Measurements from ENCODE around the gene ZNF107. TPM values are rescaled to one million over a fixed set of nuclear protein-coding genes. Genes with fewer than 3 reads are reported as not detected.

ZNF107 gene
- total and polyA plus RNA-seq, 2 of the 13 experiments (the other 11 are each of a cell fraction or from before 2014, with no cell fraction given) = 2.5 to 5.4 TPM

DNA sequence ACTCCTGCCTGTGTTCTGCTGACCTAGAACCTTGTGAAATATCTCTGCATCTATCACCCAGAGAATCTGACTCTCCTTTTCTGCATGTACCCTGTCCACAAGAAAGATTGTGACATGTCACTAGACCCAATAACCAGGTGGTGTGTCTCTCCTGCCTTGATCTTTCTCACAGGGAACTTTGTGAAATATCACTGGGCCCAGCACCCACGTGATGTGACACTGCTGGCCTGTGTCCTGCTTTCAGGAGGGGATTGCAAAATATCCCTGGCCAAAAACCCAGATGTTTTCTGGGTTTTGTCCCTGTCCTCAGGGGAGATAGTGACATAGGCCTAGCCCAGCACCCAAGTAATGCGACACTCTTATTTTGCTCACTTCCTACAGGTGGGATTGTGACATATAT lies 10.1 kb upstream of the ZNF107 start:
- H3K4me2 ChIP-seq (ENCODE audit: low read depth, low read length) = no peak overlapping the region
- FAIRE-seq (no peak), ATAC-seq (0 out of 3 replicates have a peak, but pooled peaks have one; percentile 18), DNase-seq (ENCODE audit: low spot score) (no peak)
- no peaks in the 10 kb centered on the region for H3K27me3 ChIP-seq (ENCODE audit: control insufficient read depth in 1 of 2, insufficient read depth in 2 of 2, low read length in 2 of 2)
- CTCF ChIA-PET (ENCODE audit: low intra/inter-chr PET ratio, low total read pairs) = no interaction called here
- H2AFZ ChIP-seq (ENCODE audit: low read length) = no peak overlapping the region
- 42% methylated on average over 2 of the region's 2 CpGs for WGBS (ENCODE audit: low lambda C conversion rate)
- H3K9ac ChIP-seq (ENCODE audit: insufficient read depth, low read depth, low read length) = no peak overlapping the region
- H3K9me3 ChIP-seq (ENCODE audit: low read length) = no peaks in the 10 kb centered on the region
- POLR2A ChIA-PET = no interaction called here
- in situ Hi-C loops (cut with HindIII; ENCODE audit: extremely low pct_ligation_motif_present, low pct_unique_long_range_greater_than_20kb) (no loop called here), intact Hi-C loops (cut with micrococcal nuclease; ENCODE audit: unreplicated experiment) (no loop called here)
- H4K20me1 ChIP-seq (ENCODE audit: insufficient read depth, low read length) = no peaks in the 10 kb centered on the region
- H3K4me3 ChIP-seq (replicated peaks in 1 of 3; ENCODE audit: insufficient read depth in 1 of 3, low read depth in 2 of 3, low read length in 3 of 3) = no peak overlapping the region
- no peaks in the 10 kb centered on the region for H3K79me2 ChIP-seq (ENCODE audit: insufficient read depth, low read length)
- H3K4me1 ChIP-seq (ENCODE audit: insufficient read depth, low read length) = peaks cover 12% of the 10 kb centered on the region; the same call in 1 of the 2 replicates
- no peak overlapping the region for H3K27ac ChIP-seq (ENCODE audit: extremely low read length, insufficient read depth, low read length)
- no peaks in the 10 kb centered on the region for H3K36me3 ChIP-seq (replicated peaks in 1 of 2; ENCODE audit: control insufficient read depth in 1 of 2, insufficient read depth in 2 of 2, low read length in 2 of 2)
- BruUV-seq (replicated peaks) = no TSS peak
- TF ChIP-seq, protein P1, sequence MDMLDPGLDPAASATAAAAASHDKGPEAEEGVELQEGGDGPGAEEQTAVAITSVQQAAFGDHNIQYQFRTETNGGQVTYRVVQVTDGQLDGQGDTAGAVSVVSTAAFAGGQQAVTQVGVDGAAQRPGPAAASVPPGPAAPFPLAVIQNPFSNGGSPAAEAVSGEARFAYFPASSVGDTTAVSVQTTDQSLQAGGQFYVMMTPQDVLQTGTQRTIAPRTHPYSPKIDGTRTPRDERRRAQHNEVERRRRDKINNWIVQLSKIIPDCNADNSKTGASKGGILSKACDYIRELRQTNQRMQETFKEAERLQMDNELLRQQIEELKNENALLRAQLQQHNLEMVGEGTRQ (IDR thresholded peaks at IDR 0.05; ENCODE audit: low read depth, low read length) = no peak
- TF ChIP-seq, protein P1 (CRISPR knock-in tag; IDR thresholded peaks at IDR 0.05; ENCODE audit: borderline replicate concordance) = peak; percentile 15; the same call in 1 of the 2 replicates
- TF ChIP-seq, protein P2, sequence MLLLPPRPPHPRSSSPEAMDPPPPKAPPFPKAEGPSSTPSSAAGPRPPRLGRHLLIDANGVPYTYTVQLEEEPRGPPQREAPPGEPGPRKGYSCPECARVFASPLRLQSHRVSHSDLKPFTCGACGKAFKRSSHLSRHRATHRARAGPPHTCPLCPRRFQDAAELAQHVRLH (CRISPR knock-in tag; IDR thresholded peaks at IDR 0.05; ENCODE audit: borderline replicate concordance, low read depth) = no peak

DNA sequence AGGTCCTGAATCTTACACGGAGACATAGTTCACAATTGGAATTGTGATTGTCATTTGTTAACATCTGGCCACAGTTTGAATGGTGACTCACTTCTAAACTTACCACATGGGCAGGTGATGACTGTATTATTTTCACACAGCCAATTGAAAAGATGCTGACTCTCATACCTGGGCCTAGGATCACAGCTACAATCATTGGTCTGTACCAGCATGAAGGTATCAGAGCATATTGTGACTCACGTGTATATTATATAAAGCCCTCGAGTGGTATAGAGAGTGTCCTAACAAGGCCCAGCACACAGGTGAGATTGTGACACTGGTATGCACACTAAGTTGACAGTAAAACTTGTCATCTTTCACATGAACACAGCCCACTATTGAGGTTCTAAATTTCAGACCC lies 9.4 kb upstream of the ZNF107 start:
- Histone ChIP-seq H3K9ac (ENCODE audit: insufficient read depth, low read depth, low read length) (no peak overlapping the region), H3K36me3 (replicated peaks in 1 of 2; ENCODE audit: control insufficient read depth in 1 of 2, insufficient read depth in 2 of 2, low read length in 2 of 2) (no peaks in the 10 kb centered on the region), H3K4me3 (replicated peaks in 1 of 3; ENCODE audit: insufficient read depth in 1 of 3, low read depth in 2 of 3, low read length in 3 of 3) (no peak overlapping the region), H3K9me3 (ENCODE audit: low read length) (no peaks in the 10 kb centered on the region), H4K20me1 (ENCODE audit: insufficient read depth, low read length) (no peaks in the 10 kb centered on the region), H3K27me3 (ENCODE audit: control insufficient read depth in 1 of 2, insufficient read depth in 2 of 2, low read length in 2 of 2) (no peaks in the 10 kb centered on the region), H2AFZ (ENCODE audit: low read length) (peak overlapping the region; percentile 1), H3K4me1 (ENCODE audit: insufficient read depth, low read length) (peaks cover 12% of the 10 kb centered on the region; the same call in 1 of the 2 replicates), H3K27ac (ENCODE audit: extremely low read length, insufficient read depth, low read length) (no peak overlapping the region), H3K4me2 (ENCODE audit: low read depth, low read length) (no peak overlapping the region), H3K79me2 (ENCODE audit: insufficient read depth, low read length) (no peaks in the 10 kb centered on the region)
- no TSS peak for BruUV-seq (replicated peaks)
- FAIRE-seq (no peak), ATAC-seq (no peak), DNase-seq (ENCODE audit: low spot score) (no peak)
- 7% methylated on average over 3 of the region's 3 CpGs for WGBS (ENCODE audit: low lambda C conversion rate)
- CTCF ChIA-PET (ENCODE audit: low intra/inter-chr PET ratio, low total read pairs) = no interaction called here
- POLR2A ChIA-PET = no interaction called here
- TF ChIP-seq, protein P3, sequence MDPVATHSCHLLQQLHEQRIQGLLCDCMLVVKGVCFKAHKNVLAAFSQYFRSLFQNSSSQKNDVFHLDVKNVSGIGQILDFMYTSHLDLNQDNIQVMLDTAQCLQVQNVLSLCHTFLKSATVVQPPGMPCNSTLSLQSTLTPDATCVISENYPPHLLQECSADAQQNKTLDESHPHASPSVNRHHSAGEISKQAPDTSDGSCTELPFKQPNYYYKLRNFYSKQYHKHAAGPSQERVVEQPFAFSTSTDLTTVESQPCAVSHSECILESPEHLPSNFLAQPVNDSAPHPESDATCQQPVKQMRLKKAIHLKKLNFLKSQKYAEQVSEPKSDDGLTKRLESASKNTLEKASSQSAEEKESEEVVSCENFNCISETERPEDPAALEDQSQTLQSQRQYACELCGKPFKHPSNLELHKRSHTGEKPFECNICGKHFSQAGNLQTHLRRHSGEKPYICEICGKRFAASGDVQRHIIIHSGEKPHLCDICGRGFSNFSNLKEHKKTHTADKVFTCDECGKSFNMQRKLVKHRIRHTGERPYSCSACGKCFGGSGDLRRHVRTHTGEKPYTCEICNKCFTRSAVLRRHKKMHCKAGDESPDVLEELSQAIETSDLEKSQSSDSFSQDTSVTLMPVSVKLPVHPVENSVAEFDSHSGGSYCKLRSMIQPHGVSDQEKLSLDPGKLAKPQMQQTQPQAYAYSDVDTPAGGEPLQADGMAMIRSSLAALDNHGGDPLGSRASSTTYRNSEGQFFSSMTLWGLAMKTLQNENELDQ (CRISPR knock-in tag; IDR thresholded peaks at IDR 0.05; ENCODE audit: borderline replicate concordance) = no peak
- TF ChIP-seq CREB1 (IDR thresholded peaks at IDR 0.05) = peak; percentile 6; the same call in 1 of the 2 replicates
- no peak for TF ChIP-seq CREB1 (CRISPR knock-in tag; IDR thresholded peaks at IDR 0.05)
- in situ Hi-C loops (cut with HindIII; ENCODE audit: extremely low pct_ligation_motif_present, low pct_unique_long_range_greater_than_20kb) = no loop called here
- intact Hi-C loops (cut with micrococcal nuclease; ENCODE audit: unreplicated experiment) = no loop called here
